NCI-H748 treated with DMSO at 0.1 percent for 48 hours (cell line): ENCODE data around the gene HOXC10.

Source experiments
- DNase-seq: peaks from one replicate; lab custom pipeline; 2025; lab: John Stamatoyannopoulos, UW

Gene HOXC10

GRCh38 chr12:54029529-54030441 is 44.8 kb downstream of the HOXC10 start:
- no peak for DNase-seq

- no peak for DNase-seq
Observed at GRCh38 chr12:54030442-54030801, 45.5 kb downstream of the HOXC10 start.

- no peak for DNase-seq
Observed at GRCh38 chr12:54030889-54031471, 46.0 kb downstream of the HOXC10 start.

- DNase-seq = no peak
Observed at GRCh38 chr12:54031480-54031879, 46.5 kb downstream of the HOXC10 start.

GRCh38 chr12:54032086-54032619 is 47.2 kb downstream of the HOXC10 start:
- no peak for DNase-seq

GRCh38 chr12:54032627-54033100 is 47.7 kb downstream of the HOXC10 start, which contains the start of gene HOXC5:
HOXC5 (plus strand) TSS chr12:54033050; CDS start chr12:54033123, 73 bp downstream.
- DNase-seq = peak; percentile 81

GRCh38 chr12:54033106-54033979 is 48.4 kb downstream of the HOXC10 start:
- peak; percentile 62 for DNase-seq

- no peak for DNase-seq
Observed at GRCh38 chr12:54033980-54034784, 49.2 kb downstream of the HOXC10 start.

GRCh38 chr12:54034785-54035310 is 49.9 kb downstream of the HOXC10 start:
- DNase-seq = no peak

GRCh38 chr12:54035568-54036264 is 50.8 kb downstream of the HOXC10 start:
- DNase-seq = no peak

- no peak for DNase-seq
Observed at GRCh38 chr12:54036620-54037359, 51.8 kb downstream of the HOXC10 start.

GRCh38 chr12:54037360-54038283 is 52.7 kb downstream of the HOXC10 start:
- DNase-seq = no peak

GRCh38 chr12:54038284-54038870 is 53.4 kb downstream of the HOXC10 start:
- DNase-seq = no peak

GRCh38 chr12:54038871-54039414 is 54.0 kb downstream of the HOXC10 start:
- DNase-seq = no peak

GRCh38 chr12:54039417-54040147 is 54.6 kb downstream of the HOXC10 start:
- DNase-seq = no peak
